Measurements from ENCODE around the gene EIF2B1. TPM values are rescaled to one million over a fixed set of nuclear protein-coding genes. Genes with fewer than 3 reads are reported as not detected.
A peak's percentile ranks its signal among the peaks of the same experiment; 100 is the strongest.

The EIF2B1 gene
- total RNA-seq, 4 donors from 2014 or later, result 79.3 to 123 (median 104) TPM

- Histone ChIP-seq H3K4me3 (no peak overlapping the region), H3K27me3 (no peaks in the 10 kb centered on the region), H3K4me1 (peaks cover 9 to 20% (median 12%) of the 10 kb centered on the region in 3 donors), H3K9me3 (no peaks in the 10 kb centered on the region), H3K27ac (no peak overlapping the region), H3K36me3 (peaks cover 0 to 65% (median 0%) of the 10 kb centered on the region in 3 donors)
- TF ChIP-seq CTCF (IDR thresholded peaks at IDR 0.05) (no peak), POLR2A (IDR thresholded peaks at IDR 0.05) (no peak)
- no peak for DNase-seq
- intact Hi-C loops (cut with DNase I), result no loop called here
- 100% methylated on average over 1 of the region's 1 CpG for WGBS, 2 donors
Measured at GRCh38 chr12:123675436-123675835, 42.0 kb upstream of the EIF2B1 start.

- Histone ChIP-seq H3K9me3 (no peaks in the 10 kb centered on the region), H3K4me3 (peak overlapping the region; percentile 72 to 92 (median 88)), H3K27me3 (no peaks in the 10 kb centered on the region), H3K27ac (no peak overlapping the region), H3K4me1 (peaks cover 9 to 27% (median 16%) of the 10 kb centered on the region in 3 donors), H3K36me3 (peaks cover 0 to 34% (median 0%) of the 10 kb centered on the region in 3 donors)
- DNase-seq, result no peak
- intact Hi-C loops (cut with DNase I), result no loop called here
- WGBS, 2 donors, result 25 to 41% methylated on average over 3 to 4 of the region's 6 CpGs
- no peak for TF ChIP-seq POLR2A (IDR thresholded peaks at IDR 0.05)
- no peak for TF ChIP-seq CTCF (IDR thresholded peaks at IDR 0.05)
Measured at GRCh38 chr12:123671876-123672275, 38.4 kb upstream of the EIF2B1 start.

GRCh38 chr12:123670882-123671728 is 37.6 kb upstream of the EIF2B1 start, which contains the start of gene TCTN2:
Gene TCTN2, plus strand, starts transcription at chr12:123671113. Its CDS starts 128 bp downstream, at chr12:123671241.
- H3K27me3 ChIP-seq, result no peaks in the 10 kb centered on the region
- peak; percentile 76 for DNase-seq
- peaks cover 0 to 27% (median 0%) of the 10 kb centered on the region in 3 donors for H3K36me3 ChIP-seq
- peaks cover 9 to 27% (median 16%) of the 10 kb centered on the region in 3 donors for H3K4me1 ChIP-seq
- WGBS, 2 donors, result 4 to 8% methylated on average over 9 to 26 of the region's 53 CpGs
- TF ChIP-seq POLR2A (IDR thresholded peaks at IDR 0.05) (no peak), CTCF (IDR thresholded peaks at IDR 0.05) (no peak)
- H3K4me3 ChIP-seq, result peak within 1 kb of the TSS; percentile 72 to 92 (median 88)
- no peaks in the 10 kb centered on the region for H3K9me3 ChIP-seq
- intact Hi-C loops (cut with DNase I), result no loop called here
- peak within 1 kb of the TSS in 2 of 4 donors; percentile 57 to 73 for H3K27ac ChIP-seq

GRCh38 chr12:123667771-123668170 is 34.3 kb upstream of the EIF2B1 start:
- H3K9me3 ChIP-seq, result no peaks in the 10 kb centered on the region
- intact Hi-C loops (cut with DNase I), result no loop called here
- H3K4me3 ChIP-seq, result peak overlapping the region in 1 of 4 donors; percentile 34
- no peak for DNase-seq
- 30 to 46% methylated on average over 8 of the region's 8 CpGs for WGBS, 2 donors
- H3K4me1 ChIP-seq, result peaks cover 9 to 27% (median 16%) of the 10 kb centered on the region in 3 donors
- H3K27me3 ChIP-seq, result no peaks in the 10 kb centered on the region
- TF ChIP-seq CTCF (IDR thresholded peaks at IDR 0.05), result no peak
- no peak for TF ChIP-seq POLR2A (IDR thresholded peaks at IDR 0.05)
- no peak overlapping the region for H3K27ac ChIP-seq
- peaks cover 0 to 10% (median 0%) of the 10 kb centered on the region in 3 donors for H3K36me3 ChIP-seq
